SK-N-SH (cell line): Measurements from ENCODE around the gene QSOX1. TPM values are rescaled to one million over a fixed set of nuclear protein-coding genes. Genes with fewer than 3 reads are reported as not detected.

ENCODE experiments used
- CTCF ChIA-PET: fragments of 300-600, 350-600 bp; formaldehyde crosslinking; extraction: SDS; loops from one replicate; lab custom pipeline; 2021; lab: Yijun Ruan, JAX
- POLR2A ChIA-PET: fragments of 350-600 bp; sonication (Branson Sonifier 250); formaldehyde crosslinking; extraction: SDS; loops from one replicate; lab custom pipeline; 2020; ENCODE audit warnings: antibody characterized with exemption, inconsistent platforms; lab: Yijun Ruan, JAX
- DNase-seq: peaks from one replicate; pipeline ENCODE4 v3.0.0; 2012
- H2AFZ ChIP-seq: fragments of 200-600 bp; sonication (generic); 2 replicates; pipeline ENCODE4 v1.8.1; 2016; ENCODE audit warnings: antibody characterized with exemption, mild to moderate bottlenecking, low read depth
- H3F3A ChIP-seq: fragments of 200-600 bp; sonication (generic); replicated peaks from 2 replicates; pipeline ENCODE3; 2016; ENCODE audit warnings: antibody characterized with exemption, mild to moderate bottlenecking; ENCODE audit not compliant: insufficient read depth
- H3K27ac ChIP-seq, 2 experiments: fragments of 200-500 bp in 1 of 2; fragments of 200-600 bp in 1 of 2; sonication (Bioruptor generic) in 1 of 2; sonication (generic), shearing (Covaris generic) in 1 of 2; 2 replicates each; pipeline versions ENCODE4 v1.5.1 to v1.6.1; 2014 to 2016; ENCODE audit warnings: low read depth in 2 of 2, inconsistent platforms in 1 of 2, low read length in 1 of 2, mild to moderate bottlenecking in 1 of 2, mixed read lengths in 1 of 2
- H3K27me3 ChIP-seq: fragments of 200-600 bp; sonication (generic), shearing (Covaris generic); 2 replicates; pipeline ENCODE4 v1.6.1; 2016; ENCODE audit warnings: mixed run types; ENCODE audit not compliant: insufficient read depth
- H3K36me3 ChIP-seq, 2 experiments: fragments of 200-500 bp in 1 of 2; fragments of 200-600 bp in 1 of 2; sonication (Bioruptor generic) in 1 of 2; sonication (generic) in 1 of 2; replicated peaks in 1 of 2; 2 replicates each; pipeline versions ENCODE3 to v1.5.1; 2014 to 2016; ENCODE audit warnings: low read length in 1 of 2, mild to moderate bottlenecking in 1 of 2; ENCODE audit not compliant: insufficient read depth in 2 of 2, control insufficient read depth in 1 of 2
- H3K4me1 ChIP-seq, 2 experiments: fragments of 200-500 bp in 1 of 2; fragments of 200-600 bp in 1 of 2; sonication (Bioruptor generic) in 1 of 2; sonication (generic), shearing (Covaris generic) in 1 of 2; 2 replicates each; pipeline versions ENCODE4 v1.5.1 to v1.6.1; 2014 to 2016; ENCODE audit warnings: low read depth in 1 of 2, low read length in 1 of 2, mixed run types in 1 of 2; ENCODE audit not compliant: insufficient read depth in 2 of 2, control insufficient read depth in 1 of 2
- H3K4me2 ChIP-seq: fragments of 200-600 bp; sonication (generic), shearing (Covaris generic); 2 replicates; pipeline ENCODE4 v1.6.1; 2017; ENCODE audit warnings: mixed run types
- H3K4me3 ChIP-seq, 2 experiments: fragments of 200-500 bp in 1 of 2; fragments of 200-600 bp in 1 of 2; sonication (Bioruptor generic) in 1 of 2; sonication (generic), shearing (Covaris generic) in 1 of 2; 2 replicates each; pipeline versions ENCODE4 v1.5.1 to v1.8.1; 2014 to 2016; ENCODE audit warnings: low read depth in 2 of 2, inconsistent platforms in 1 of 2, low read length in 1 of 2, mild to moderate bottlenecking in 1 of 2, mixed read lengths in 1 of 2, moderate library complexity in 1 of 2
- H3K79me2 ChIP-seq: fragments of 200-600 bp; sonication (generic); 2 replicates; pipeline ENCODE4 v1.8.1; 2017; ENCODE audit warnings: mild to moderate bottlenecking; ENCODE audit not compliant: insufficient read depth
- H3K9ac ChIP-seq: fragments of 200-600 bp; sonication (generic); 2 replicates; pipeline ENCODE4 v1.6.1; 2017; ENCODE audit warnings: mixed run types
- H3K9me2 ChIP-seq: fragments of 200-600 bp; sonication (generic); 2 replicates; pipeline ENCODE4 v1.6.1; 2017; ENCODE audit warnings: mixed run types
- H3K9me3 ChIP-seq: fragments of 200-600 bp; sonication (generic); 2 replicates; pipeline ENCODE4 v1.6.1; 2017; ENCODE audit warnings: mixed run types, mild to moderate bottlenecking, moderate library complexity
- H4K20me1 ChIP-seq: fragments of 200-600 bp; sonication (generic); 2 replicates; pipeline ENCODE4 v1.6.1; 2017; ENCODE audit warnings: mild to moderate bottlenecking, mixed run types; ENCODE audit not compliant: insufficient read depth
- EZH2phosphoT487 ChIP-seq: fragments of 200-600 bp; sonication (generic); IDR thresholded peaks from 2 replicates; pipeline ENCODE4 v1.6.1; 2017; ENCODE audit warnings: low read depth, mixed run types, mild to moderate bottlenecking, antibody characterized with exemption, moderate library complexity, borderline replicate concordance
- GATA2 ChIP-seq: sonication (generic); formaldehyde crosslinking; IDR thresholded peaks from 2 replicates; pipeline ENCODE4 v1.5.0; 2020; ENCODE audit warnings: mild to moderate bottlenecking, missing genetic modification reagents
- MEF2A ChIP-seq: IDR thresholded peaks from 2 replicates; pipeline ENCODE4 v1.4.0; 2012; ENCODE audit warnings: low read depth, borderline replicate concordance
- RAD21 ChIP-seq: IDR thresholded peaks from 2 replicates; pipeline ENCODE4 v1.6.1; 2012; ENCODE audit warnings: mild to moderate bottlenecking, low read length
- RFX5 ChIP-seq: IDR thresholded peaks from 2 replicates; pipeline ENCODE4 v1.6.1; 2012; ENCODE audit warnings: mild to moderate bottlenecking, improper control_type of control experiment, low read length
- WGBS: methylation state at CpG from one replicate; pipeline ENCODE4 v1.1.6; 2017; ENCODE audit warnings: low lambda C conversion rate; 5-methylcytosine and 5-hydroxymethylcytosine counted together
- polyA plus RNA-seq, 3 experiments: library from polyadenylated mRNA; depleted of rRNA; stranded (reverse); fragments of >200 nt; gene quantifications; 2 replicates each; pipeline ENCODE4 v1.2.3, GENCODE V29; 2012
- TF ChIP-seq, protein P1 (sequence below): IDR thresholded peaks from 2 replicates; pipeline ENCODE4 v1.4.0; 2012; ENCODE audit warnings: low read depth, borderline replicate concordance
- TF ChIP-seq, protein P2 (sequence below): IDR thresholded peaks from 2 replicates; pipeline ENCODE4 v1.4.0; 2012; ENCODE audit warnings: low read depth

Gene QSOX1
- polyA plus RNA-seq, 1 of the 3 experiments (the other 2 are of a cell fraction), result 359 TPM

DNA sequence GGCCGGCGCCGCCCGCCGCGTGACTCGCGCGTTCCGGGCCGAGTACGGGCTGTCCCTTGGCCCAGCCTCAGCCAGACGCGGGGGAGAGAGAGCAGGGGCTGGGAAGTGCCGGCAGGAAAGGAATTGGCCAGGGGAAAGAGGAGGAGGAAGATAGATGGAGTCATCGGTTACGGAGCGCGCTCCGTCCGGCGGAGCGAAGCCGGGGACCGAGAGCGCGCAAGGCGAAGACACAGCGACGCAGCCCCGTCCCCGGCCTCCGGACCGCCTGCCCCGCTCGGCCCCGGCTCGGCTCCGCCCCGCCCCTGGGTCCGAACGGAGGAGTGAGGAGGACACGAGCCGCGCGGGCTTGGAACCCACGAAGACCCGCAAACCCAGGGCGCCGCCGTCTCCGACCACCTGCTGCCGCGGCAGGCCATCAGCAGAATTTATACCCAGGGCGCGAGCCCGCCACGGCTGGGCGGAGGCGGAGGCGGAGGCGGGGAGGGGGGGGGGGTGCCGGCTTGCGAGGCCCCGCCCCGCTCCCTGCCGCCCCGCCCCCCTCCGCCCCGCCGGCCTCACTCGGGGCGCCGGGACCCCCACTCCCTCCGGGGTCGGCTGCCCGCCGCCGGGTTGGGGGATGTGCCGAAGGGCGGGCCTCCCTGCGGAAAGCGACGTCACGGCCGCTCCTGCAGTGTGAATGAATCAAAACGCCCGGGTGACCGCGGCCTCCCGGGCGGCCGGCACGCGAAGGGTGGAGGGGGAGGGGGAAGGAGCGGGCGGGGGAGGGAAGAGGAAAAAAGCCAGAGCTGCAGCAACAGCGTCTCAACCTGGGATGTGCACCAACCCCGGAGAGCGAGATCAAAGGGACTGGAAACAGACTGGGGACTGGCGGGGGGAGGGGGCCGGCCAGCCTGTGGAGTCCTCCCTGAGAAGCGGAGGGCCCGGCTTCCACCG is 75.1 kb downstream of the QSOX1 start, which contains the start of gene LHX4:
LHX4 (plus strand) TSS at position 782 of the 933 bp plus-strand sequence. CDS start 266 bp downstream, outside the sequence.
- Histone ChIP-seq H3K4me2 (peak within 1 kb of the TSS; percentile 90), H4K20me1 (peaks cover 7% of the 10 kb centered on the region), H3K4me1 (peaks cover 0 to 22% of the 10 kb centered on the region in 2 experiments; a peak in 1 of 4 replicates), H3F3A (peaks cover 8% of the 10 kb centered on the region), H3K79me2 (no peaks in the 10 kb centered on the region), H3K27me3 (peaks cover 87% of the 10 kb centered on the region), H3K9me2 (no peaks in the 10 kb centered on the region), H3K9me3 (no peaks in the 10 kb centered on the region), H3K9ac (no peak within 1 kb of the TSS), H3K27ac (no peak within 1 kb of the TSS), H2AFZ (peak within 1 kb of the TSS; percentile 82), H3K4me3 (peak within 1 kb of the TSS; percentile 50 to 62), H3K36me3 (no peaks in the 10 kb centered on the region)
- ChIA-PET POLR2A (no interaction called here), CTCF (interaction anchor here (0.9 to 3.8 kb wide), 5 partner anchors 19 to 186 kb away, joined by 3 to 17 read pairs (median 5); no protein-coding TSS in a partner anchor)
- WGBS, result 1% methylated on average over 55 of the region's 105 CpGs
- no peak for TF ChIP-seq GATA2
- DNase-seq, result peak; percentile 89

DNA sequence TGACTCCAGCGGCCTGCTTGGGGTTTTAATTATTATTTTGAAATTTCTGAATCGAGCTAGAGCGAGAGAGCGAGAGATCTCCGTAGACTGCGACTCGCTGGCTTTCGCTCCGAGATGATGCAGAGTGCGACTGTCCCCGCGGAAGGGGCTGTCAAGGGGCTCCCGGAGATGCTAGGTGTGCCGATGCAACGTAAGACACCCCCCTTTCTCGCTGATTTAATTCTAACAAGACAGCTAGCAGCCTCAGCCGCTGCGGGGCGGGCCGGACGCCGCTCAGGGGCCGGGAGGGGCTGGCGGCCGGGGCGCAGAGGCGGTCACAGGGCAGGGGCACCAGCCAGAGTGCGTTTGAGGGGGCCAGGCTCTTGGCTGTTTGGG is 75.7 kb downstream of the QSOX1 start:
- DNase-seq, result no peak
- no peaks in the 10 kb centered on the region for H3K9me2 ChIP-seq
- TF ChIP-seq, protein P1, sequence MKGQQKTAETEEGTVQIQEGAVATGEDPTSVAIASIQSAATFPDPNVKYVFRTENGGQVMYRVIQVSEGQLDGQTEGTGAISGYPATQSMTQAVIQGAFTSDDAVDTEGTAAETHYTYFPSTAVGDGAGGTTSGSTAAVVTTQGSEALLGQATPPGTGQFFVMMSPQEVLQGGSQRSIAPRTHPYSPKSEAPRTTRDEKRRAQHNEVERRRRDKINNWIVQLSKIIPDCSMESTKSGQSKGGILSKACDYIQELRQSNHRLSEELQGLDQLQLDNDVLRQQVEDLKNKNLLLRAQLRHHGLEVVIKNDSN, result no peak
- TF ChIP-seq EZH2phosphoT487, result 0 out of 2 replicates have a peak, but pooled peaks have one; percentile 53
- TF ChIP-seq RAD21, result no peak
- TF ChIP-seq RFX5, result no peak
- no peak for TF ChIP-seq MEF2A
- TF ChIP-seq, protein P2, sequence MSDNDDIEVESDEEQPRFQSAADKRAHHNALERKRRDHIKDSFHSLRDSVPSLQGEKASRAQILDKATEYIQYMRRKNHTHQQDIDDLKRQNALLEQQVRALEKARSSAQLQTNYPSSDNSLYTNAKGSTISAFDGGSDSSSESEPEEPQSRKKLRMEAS, result no peak
- peaks cover 7% of the 10 kb centered on the region for H4K20me1 ChIP-seq
- peak overlapping the region; percentile 50 to 62 for H3K4me3 ChIP-seq
- peaks cover 0 to 25% of the 10 kb centered on the region in 2 experiments; a peak in 1 of 4 replicates for H3K4me1 ChIP-seq
- H3K27me3 ChIP-seq, result peaks cover 87% of the 10 kb centered on the region
- H3K36me3 ChIP-seq, result no peaks in the 10 kb centered on the region
- no peaks in the 10 kb centered on the region for H3K79me2 ChIP-seq
- peak overlapping the region; percentile 90 for H3K4me2 ChIP-seq
- under 1% methylated on average over 22 of the region's 28 CpGs for WGBS
- no peak overlapping the region for H3K27ac ChIP-seq
- H2AFZ ChIP-seq, result peak overlapping the region; percentile 82
- H3F3A ChIP-seq, result peaks cover 8% of the 10 kb centered on the region
- CTCF ChIA-PET, result interaction anchor here (0.8 to 3.8 kb wide), 8 partner anchors 11 to 248 kb away, joined by 3 to 17 read pairs (median 5); no protein-coding TSS in a partner anchor
- no peak overlapping the region for H3K9ac ChIP-seq
- POLR2A ChIA-PET, result no interaction called here
- H3K9me3 ChIP-seq, result no peaks in the 10 kb centered on the region
